HG03442 (cell line): Measurements from ENCODE around the gene BCL2L15.

Experiments
- ATAC-seq: cut with Tn5 transposase; IDR thresholded peaks from one replicate; pipeline ENCODE4 v1.9.1; 2021; ENCODE audit warnings: mild to moderate bottlenecking, moderate library complexity; ENCODE audit not compliant: unreplicated experiment

Gene BCL2L15

GRCh38 chr1:113887402-113888175 is at the start of gene BCL2L15:
Gene BCL2L15, minus strand, starts transcription at chr1:113887581. Its CDS starts 206 bp downstream, at chr1:113887375.
- ATAC-seq, result no peak

GRCh38 chr1:113937146-113937545 is 49.8 kb upstream of the BCL2L15 start:
- ATAC-seq, result no peak

GRCh38 chr1:113935970-113936369 is 48.6 kb upstream of the BCL2L15 start:
- no peak for ATAC-seq

DNA sequence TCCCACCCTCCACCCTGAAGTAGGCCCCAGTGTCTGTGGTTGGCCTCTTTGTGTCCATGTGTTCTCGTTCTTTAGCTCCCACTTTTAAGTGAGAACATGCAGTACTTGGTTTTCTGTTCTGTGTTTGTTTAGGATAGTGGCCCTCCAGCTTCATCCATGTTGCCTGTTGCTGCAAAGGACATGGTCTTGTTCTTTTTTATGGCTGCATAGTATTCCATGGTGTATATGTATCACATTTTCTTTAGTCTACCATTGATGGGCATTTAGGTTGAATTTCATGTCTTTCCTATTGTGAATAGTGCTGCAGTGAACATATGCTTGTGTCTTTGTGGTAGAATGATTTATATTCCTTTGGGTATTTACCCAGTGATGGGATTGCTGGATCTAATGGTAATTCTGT is 47.8 kb upstream of the BCL2L15 start:
- ATAC-seq, result no peak

- no peak for ATAC-seq
Observed at GRCh38 chr1:113934511-113935055, 47.2 kb upstream of the BCL2L15 start.

DNA sequence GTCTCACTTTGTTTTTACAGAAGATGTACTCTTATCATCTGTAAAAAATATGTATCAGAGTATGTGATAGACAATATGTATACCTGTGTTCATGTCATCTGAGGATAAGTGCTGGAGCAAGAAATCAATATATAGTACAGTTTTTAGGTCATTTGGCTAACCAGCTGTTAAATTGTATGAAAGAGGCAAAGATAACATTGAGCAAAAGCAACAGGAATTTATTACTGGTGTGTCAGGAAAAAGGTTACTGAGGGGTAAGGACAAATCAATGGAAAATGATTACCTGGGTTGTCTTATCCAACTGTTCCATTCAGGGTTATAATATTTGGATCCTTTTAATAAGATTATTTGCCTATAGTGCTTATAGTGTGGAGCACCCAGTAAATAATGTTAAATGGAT is 46.6 kb upstream of the BCL2L15 start:
- no peak for ATAC-seq

GRCh38 chr1:113931451-113931851 is 44.1 kb upstream of the BCL2L15 start:
- ATAC-seq, result no peak

- peak; percentile 31 for ATAC-seq
Observed at GRCh38 chr1:113930499-113931161, 43.2 kb upstream of the BCL2L15 start.

DNA sequence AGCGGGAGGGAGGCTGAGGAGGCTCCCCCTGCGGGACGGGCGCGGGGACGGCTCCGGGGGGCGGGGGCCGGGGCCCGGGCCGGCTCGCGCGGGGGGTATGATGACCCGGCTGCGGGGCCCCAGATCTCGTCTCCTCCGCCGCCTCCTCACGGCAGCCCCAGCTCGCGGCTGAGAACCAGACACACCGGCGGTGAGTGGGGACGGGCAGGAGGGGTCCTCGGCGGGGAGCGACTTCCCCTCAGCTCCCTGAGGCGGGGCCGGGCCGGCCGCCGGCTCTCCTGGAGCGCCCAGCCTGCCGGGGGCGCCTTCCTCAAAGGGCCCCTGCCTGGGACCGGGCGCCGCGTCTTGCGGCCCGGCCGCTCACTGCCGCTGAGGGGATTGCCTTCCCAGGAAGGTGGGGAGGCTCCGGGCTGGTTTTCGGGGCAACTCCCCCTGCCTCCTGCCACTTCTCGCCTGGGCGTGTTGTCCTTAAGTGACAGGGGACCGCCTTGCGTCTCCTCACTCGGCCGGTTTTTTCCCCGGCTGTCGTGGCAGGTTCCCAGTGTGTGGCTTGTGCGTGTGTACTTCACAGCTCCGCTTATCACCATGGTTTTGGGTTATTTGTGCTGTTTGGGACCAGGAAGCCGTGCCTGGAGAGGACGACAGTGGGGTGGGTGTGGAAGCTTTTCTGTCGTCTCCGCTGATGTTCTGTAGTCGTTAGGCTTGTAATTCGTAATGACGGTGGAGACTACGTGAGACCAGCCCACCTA is 42.5 kb upstream of the BCL2L15 start:
- ATAC-seq, result peak; percentile 28

- ATAC-seq, result peak; percentile 65
Observed at GRCh38 chr1:113928941-113929749, 41.8 kb upstream of the BCL2L15 start, which contains the start of gene HIPK1. Gene HIPK1, plus strand, starts transcription at chr1:113929324.

DNA sequence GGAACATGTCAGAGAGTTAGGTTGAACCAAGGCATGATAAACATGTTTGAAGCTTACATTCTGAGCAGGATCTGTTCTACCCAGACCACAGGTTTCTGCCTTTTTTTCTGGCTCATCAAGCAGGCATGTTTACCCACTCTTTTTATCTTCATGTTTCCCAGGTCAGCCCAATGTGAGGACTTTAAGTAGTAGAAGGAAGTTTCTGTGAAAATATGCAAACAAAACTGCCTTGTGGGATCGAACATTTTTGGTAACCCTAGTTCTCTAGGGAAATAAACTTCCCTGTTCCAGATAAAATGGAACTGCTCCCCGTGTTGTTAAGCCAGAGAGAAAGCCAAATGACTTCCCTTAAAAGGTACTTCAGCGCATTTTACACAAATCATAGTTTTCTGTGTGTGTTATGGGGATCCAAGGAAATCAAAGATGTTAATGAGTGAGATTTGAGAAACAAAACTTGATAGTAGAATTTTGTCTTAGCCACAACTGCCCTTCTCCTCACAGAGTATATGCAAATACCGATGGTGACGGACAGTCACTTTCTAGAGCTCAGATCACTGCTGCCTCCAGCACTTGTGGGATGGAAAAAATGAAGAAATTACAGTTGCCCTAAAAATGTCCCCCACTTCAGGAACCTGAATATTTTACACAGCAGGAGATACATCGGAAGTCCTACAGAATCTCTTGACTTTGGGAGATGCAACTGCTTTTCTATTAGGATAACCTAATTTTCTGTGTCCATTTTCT is 41.0 kb upstream of the BCL2L15 start:
- ATAC-seq, result peak; percentile 22

- ATAC-seq, result no peak
Observed at GRCh38 chr1:113924473-113924872, 37.1 kb upstream of the BCL2L15 start.

GRCh38 chr1:113922957-113923356 is 35.6 kb upstream of the BCL2L15 start:
- no peak for ATAC-seq

DNA sequence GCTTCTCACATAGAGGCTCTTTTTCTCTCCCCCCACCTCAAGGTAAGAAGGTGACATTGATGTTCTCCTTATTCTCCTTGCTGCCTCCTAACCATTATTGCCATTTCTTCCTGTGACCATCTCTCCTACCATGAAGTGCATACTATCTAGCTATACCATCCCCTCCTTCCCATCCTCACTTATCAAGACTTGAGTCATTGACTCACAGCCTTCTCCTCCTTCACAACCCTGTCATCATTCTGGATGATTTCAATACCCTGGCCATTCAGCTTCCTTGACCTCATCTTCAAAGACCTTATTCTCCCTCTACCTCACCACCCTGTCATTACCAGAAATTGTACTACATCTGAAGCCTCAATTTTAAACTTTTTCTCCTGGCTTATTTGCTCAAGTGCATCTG is 30.9 kb upstream of the BCL2L15 start:
- ATAC-seq, result no peak

DNA sequence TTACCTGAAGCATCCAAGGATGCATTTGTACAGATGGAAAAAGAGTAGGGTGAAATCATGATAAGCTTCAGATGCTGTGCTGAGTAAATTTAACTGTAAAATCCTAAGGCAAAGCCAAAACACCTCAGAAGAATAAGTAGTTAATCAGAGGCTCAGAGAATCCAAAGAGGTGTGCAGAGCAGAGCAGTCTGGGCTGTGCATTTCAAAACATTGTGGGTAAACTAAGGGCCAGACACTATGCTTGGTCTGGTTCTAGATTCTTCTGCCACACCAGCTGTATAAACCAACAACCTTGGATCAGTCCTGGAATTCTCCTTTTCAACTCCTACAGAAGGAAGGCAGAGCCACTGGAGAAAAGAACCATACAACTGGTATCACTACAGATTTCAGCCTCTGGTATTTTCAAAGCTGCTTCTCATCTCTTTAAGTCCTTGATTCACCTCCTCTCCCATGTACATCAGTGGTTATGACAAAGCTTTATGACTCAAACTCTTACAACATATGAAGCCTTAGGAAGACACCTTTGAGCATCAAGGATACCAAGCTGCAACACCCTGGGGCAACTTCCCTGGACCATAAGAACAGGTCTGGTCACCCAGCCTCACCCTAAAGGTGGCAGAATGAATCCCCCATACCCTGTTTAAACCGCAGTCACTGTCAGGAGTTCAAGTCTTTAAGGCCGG is 30.2 kb upstream of the BCL2L15 start:
- no peak for ATAC-seq

DNA sequence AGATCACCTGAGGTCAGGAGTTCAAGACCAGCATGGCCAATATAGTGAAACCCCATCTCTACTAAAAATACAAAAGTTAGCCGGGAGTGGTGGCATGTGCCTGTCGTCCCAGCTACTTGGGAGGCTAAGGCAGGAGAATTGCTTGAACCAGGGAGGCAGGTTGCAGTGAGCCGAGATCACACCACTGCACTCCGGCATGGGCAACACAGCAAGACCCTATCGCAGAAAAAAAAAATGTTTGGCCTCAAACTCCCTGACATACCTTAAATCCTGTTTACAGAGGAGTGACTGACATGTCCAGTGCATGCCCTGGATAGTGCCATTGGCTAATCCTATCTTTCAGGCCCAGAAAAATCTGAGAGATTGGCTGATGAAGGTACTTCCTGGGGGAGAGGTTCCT is 29.6 kb upstream of the BCL2L15 start:
- no peak for ATAC-seq

- ATAC-seq, result no peak
Observed at GRCh38 chr1:113913887-113914664, 26.7 kb upstream of the BCL2L15 start.

- ATAC-seq, result no peak
Observed at GRCh38 chr1:113913312-113913668, 25.9 kb upstream of the BCL2L15 start.
